ENCODE data around the gene TBX4.

TBX4 gene

GRCh38 chr17:61534414-61534813, 82.2 kb downstream of the TBX4 start:
- DNase-seq: no peak

Measured in islet precursor cell (in vitro differentiated cells).